Stimulated activated naive CD4-positive, alpha-beta T cell treated with Interleukin-2 at 50 U/mL for 16 hours (primary cell): ENCODE measurements around the gene PPARD.
"Not testable (repeated sequence)": the region's sequence is repeated elsewhere in the genome, so short reads cannot be mapped to it uniquely, and the experiment has no call there.

Source experiments
- DNase-seq: peaks from one replicate; lab custom pipeline; 2025; lab: John Stamatoyannopoulos, UW

Gene PPARD

DNA sequence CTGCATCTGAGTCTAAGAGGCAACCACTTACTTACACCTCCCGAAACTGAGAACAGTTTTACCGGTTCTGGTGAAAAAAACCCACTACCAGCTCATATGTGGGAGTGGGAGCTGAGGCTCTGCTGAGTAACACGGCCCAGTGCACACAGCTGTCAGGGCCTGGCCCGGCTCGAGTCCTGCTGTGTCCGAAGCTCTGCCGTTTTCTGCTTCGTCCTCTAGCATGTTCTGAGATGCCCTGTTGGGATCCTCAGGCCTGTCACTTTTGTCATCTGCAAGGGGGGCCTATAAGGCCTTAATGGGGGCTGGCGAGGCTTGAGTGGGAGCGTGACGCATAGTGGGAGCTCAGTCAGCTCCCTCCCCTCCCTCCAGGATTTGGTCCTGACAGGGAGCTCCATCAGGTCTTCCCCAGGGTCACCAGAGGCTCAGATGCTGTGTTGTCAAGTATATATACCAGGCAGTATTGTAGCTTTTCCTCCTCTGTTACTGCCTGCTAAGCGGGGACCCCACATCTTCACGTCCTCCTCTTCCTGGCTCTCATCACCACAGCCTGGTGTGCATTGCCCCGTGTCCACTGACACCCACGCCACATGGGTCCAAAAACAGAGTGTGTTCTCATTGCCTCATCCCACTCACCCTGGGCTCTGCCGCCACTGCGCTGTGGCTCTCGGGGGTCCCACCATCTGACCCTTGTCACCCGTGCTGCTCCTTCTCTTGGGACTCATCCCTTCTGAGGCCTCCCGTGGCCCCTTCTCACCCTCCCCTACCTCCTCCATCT is 64.5 kb downstream of the PPARD start:
- no peak for DNase-seq

GRCh38 chr6:35409245-35409644 is 66.9 kb downstream of the PPARD start:
- DNase-seq = no peak

GRCh38 chr6:35410131-35410530 is 67.8 kb downstream of the PPARD start:
- no peak for DNase-seq

DNA sequence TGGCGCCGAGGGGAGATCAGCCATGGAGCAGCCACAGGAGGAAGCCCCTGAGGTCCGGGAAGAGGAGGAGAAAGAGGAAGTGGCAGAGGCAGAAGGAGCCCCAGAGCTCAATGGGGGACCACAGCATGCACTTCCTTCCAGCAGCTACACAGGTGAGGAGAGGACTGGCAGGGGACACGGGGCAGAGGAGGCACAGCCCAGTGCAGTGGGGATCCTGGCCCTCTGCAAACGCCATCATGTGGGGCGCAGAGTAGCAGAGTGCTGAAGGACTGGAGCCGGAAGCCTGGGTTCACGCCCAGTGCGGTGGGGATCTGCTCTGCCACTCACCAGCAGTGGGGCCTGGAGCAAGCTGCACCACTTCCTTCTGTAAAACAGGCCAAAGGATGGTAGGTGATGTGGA is 68.7 kb downstream of the PPARD start:
- DNase-seq = no peak

DNA sequence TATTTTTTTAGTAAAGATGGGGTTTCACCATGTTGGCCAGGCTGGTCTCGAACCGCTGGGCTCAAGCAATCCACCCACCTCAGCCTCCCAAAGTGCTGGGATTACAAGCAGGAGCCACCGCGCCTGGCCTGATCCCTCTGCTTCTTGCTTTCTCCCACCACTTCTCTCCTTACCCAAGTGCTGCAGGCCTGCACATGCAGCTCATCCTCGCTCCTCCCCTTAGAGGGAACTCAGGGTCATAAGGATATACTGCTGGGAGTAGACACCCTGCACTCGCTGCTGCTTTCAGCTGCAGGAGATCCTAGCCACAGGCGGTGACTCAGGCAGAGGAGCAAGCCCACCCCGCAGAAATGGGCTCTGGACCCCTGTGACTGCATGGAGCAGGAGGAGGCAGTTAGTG is 69.7 kb downstream of the PPARD start:
- DNase-seq = no peak

DNA sequence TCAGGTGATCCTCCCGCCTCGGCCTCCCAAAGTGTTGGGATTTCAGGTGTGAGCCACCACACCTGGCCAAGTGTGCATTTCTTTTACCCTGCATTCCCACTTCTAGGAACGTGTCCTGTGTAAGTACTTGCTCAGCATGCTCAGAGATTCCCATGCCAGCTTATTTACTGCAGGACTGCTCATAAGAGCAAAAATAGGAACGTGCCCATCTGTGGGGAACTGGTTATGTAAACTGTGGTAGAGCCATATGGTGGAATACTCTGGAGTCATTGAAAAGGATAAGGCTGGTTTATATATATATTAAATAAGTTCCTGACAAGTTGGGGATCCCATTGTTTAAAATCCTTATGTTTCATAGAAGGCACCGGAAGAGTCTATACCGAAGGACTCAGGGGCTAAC is 71.6 kb downstream of the PPARD start:
- DNase-seq = no peak

GRCh38 chr6:35415065-35415891 is 72.9 kb downstream of the PPARD start:
- DNase-seq = no peak

- no peak for DNase-seq
Observed at GRCh38 chr6:35417979-35418661, 75.8 kb downstream of the PPARD start.

- no peak for DNase-seq
Observed at GRCh38 chr6:35419417-35419816, 77.1 kb downstream of the PPARD start.

DNA sequence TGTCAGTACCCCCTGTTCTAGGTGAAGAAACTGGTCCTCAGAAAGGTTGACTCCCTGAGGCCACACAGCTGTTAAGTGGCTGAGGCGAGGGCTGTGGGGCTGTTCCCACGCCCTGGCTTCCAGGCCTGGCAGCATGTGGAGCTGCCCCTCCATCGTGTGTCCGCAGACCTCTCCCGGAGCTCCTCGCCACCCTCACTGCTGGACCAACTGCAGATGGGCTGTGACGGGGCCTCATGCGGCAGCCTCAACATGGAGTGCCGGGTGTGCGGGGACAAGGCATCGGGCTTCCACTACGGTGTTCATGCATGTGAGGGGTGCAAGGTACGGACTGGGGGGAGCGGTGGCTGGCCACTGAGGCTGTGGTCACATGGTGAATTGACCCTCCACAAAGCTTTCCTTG is 77.6 kb downstream of the PPARD start:
- no peak for DNase-seq

DNA sequence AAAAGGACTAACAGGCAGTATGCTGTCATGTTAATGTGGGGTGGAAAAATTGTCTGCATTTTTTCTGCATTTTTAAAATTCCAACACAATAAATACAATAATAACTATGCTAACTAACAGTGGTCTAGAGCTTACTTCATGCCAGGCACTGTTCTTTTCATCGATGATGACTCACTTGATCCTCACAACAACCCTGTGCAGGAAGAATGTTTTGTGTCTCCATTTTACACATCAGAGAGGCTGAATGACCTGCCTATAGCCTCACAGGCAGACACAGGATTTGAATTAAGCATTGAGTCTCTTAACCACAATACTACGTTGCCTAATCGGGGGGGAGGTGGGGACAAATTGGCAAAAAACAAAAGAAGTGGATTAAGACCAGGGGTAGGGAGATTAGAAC is 82.9 kb downstream of the PPARD start:
- no peak for DNase-seq

GRCh38 chr6:35426074-35426473 is 83.7 kb downstream of the PPARD start:
- no peak for DNase-seq

GRCh38 chr6:35427435-35427834 is 85.1 kb downstream of the PPARD start:
- no peak for DNase-seq

- no peak for DNase-seq
Observed at GRCh38 chr6:35427851-35428321, 85.5 kb downstream of the PPARD start.

GRCh38 chr6:35428421-35429149 is 86.2 kb downstream of the PPARD start:
- no peak for DNase-seq

DNA sequence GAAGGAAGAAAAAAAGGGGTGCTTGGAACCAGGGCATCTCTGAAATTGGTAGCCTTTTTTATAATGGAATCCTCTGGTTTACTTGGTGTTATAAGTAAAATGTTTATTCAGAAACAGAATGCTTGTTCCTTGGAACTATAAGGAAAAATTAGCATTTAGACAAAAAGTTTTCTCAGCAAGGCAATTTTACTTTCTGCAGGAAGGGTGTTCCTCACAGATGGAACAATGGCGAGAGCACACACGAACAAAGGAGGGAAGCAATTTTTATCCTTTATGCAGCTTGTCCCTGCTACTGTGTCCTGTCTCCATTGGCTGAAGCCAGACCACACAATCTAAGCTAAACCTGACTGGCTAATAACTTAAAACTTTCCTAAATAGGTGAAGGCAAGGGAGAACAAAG is 87.1 kb downstream of the PPARD start:
- DNase-seq = no peak

- no peak for DNase-seq
Observed at GRCh38 chr6:35432291-35432690, 89.9 kb downstream of the PPARD start.

GRCh38 chr6:35432702-35433101 is 90.3 kb downstream of the PPARD start:
- not testable (repeated sequence) for DNase-seq

DNA sequence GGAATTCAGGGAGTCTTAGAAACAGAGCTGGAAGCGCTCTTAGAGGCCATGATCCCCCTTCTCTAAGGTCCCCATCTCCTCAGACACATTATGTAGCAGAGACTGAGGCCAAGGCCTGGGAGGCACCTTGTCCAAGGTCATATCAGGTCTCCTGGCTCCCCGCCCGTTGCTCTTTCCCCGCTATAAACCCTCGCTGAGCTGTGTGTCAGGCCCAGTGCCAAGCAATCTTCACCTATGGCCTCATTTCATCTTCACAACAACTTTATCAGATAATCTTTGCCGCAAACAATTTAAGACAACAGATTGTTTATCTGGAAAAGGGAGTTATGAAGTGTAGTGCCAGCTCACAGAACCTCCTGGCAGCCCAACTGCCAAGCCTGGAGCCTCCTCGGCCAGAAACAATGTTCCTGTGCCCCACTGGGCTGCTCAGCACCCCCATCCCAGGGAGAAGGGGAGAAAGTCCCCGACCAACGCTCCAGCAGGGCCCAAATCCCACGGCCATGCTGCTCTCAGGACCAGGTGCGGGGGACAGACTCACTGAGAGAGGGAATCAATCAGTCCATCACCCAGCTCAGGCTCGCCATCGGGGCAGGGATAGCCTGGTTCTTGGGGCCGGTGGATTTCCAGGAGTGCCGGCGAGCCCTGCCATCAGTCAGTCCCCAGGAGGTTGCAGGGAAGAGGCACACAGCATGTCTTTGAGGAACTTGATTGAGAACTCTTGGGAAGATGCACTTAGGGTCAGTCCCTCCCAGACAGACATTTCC is 92.9 kb downstream of the PPARD start:
- no peak for DNase-seq

DNA sequence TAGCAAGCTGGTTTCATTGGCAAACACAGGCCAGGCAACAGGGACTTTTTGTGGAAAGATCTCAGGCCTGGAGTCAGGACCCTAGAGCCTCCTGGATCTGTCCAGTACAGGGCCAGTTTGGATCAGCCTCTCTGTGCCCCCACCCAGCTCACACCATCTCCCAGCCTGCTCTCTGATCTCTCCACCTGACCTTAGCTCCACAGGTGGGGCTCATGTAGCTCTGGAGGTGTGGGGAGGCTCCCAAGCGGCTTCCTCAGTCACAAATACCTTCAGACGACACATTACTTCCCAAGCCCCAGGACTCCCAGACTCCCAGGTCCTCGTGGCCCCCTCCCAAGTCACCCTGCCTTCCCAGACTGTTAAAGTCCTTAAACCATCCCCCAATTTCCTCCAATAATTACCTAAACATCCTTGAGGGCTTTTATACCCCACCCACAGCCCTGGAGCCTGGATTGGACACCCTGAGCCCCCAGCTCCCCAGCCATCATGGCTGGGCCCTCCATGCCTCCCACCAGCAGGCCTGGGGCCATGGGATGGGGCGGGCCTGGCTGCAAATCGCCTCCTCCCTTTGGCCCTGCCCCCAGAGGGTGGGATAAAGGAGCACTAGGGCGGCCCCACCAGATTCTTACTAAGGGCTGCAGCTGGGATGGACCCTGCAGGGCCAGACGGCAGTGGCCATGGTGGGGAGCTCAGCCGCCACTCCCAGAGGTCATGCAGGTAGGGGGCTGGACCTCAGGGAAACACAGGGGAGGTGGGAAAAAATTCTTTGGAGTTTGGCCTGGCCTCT is 93.9 kb downstream of the PPARD start:
- no peak for DNase-seq
